Measurements from ENCODE around the gene ZNF438. TPM values are rescaled to one million over a fixed set of nuclear protein-coding genes. Genes with fewer than 3 reads are reported as not detected.

ZNF438 gene
- total and polyA plus RNA-seq, 2 of the 8 experiments (the other 6 are each of a cell fraction or from before 2014, with no cell fraction given) = 0.95 to 1.7 TPM

DNA sequence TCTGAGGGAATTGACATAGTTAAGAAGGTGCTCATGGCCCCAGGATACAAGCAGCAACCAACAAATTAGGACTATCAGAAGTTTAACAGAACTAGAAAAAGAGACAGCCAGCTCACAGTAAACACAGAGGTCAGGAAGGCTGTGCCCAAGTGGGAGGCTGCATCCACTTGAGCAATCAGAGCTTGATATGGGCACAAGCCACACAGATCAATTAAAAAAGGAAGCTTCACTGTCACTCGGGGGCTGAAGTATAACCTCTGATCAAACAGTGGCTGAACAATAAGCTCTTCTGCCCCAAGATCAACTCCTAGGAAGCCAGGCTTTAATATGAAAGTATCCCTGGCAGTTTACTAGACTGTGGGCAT is 40.0 kb downstream of the ZNF438 start (continued):
- TF ChIP-seq, protein P1, sequence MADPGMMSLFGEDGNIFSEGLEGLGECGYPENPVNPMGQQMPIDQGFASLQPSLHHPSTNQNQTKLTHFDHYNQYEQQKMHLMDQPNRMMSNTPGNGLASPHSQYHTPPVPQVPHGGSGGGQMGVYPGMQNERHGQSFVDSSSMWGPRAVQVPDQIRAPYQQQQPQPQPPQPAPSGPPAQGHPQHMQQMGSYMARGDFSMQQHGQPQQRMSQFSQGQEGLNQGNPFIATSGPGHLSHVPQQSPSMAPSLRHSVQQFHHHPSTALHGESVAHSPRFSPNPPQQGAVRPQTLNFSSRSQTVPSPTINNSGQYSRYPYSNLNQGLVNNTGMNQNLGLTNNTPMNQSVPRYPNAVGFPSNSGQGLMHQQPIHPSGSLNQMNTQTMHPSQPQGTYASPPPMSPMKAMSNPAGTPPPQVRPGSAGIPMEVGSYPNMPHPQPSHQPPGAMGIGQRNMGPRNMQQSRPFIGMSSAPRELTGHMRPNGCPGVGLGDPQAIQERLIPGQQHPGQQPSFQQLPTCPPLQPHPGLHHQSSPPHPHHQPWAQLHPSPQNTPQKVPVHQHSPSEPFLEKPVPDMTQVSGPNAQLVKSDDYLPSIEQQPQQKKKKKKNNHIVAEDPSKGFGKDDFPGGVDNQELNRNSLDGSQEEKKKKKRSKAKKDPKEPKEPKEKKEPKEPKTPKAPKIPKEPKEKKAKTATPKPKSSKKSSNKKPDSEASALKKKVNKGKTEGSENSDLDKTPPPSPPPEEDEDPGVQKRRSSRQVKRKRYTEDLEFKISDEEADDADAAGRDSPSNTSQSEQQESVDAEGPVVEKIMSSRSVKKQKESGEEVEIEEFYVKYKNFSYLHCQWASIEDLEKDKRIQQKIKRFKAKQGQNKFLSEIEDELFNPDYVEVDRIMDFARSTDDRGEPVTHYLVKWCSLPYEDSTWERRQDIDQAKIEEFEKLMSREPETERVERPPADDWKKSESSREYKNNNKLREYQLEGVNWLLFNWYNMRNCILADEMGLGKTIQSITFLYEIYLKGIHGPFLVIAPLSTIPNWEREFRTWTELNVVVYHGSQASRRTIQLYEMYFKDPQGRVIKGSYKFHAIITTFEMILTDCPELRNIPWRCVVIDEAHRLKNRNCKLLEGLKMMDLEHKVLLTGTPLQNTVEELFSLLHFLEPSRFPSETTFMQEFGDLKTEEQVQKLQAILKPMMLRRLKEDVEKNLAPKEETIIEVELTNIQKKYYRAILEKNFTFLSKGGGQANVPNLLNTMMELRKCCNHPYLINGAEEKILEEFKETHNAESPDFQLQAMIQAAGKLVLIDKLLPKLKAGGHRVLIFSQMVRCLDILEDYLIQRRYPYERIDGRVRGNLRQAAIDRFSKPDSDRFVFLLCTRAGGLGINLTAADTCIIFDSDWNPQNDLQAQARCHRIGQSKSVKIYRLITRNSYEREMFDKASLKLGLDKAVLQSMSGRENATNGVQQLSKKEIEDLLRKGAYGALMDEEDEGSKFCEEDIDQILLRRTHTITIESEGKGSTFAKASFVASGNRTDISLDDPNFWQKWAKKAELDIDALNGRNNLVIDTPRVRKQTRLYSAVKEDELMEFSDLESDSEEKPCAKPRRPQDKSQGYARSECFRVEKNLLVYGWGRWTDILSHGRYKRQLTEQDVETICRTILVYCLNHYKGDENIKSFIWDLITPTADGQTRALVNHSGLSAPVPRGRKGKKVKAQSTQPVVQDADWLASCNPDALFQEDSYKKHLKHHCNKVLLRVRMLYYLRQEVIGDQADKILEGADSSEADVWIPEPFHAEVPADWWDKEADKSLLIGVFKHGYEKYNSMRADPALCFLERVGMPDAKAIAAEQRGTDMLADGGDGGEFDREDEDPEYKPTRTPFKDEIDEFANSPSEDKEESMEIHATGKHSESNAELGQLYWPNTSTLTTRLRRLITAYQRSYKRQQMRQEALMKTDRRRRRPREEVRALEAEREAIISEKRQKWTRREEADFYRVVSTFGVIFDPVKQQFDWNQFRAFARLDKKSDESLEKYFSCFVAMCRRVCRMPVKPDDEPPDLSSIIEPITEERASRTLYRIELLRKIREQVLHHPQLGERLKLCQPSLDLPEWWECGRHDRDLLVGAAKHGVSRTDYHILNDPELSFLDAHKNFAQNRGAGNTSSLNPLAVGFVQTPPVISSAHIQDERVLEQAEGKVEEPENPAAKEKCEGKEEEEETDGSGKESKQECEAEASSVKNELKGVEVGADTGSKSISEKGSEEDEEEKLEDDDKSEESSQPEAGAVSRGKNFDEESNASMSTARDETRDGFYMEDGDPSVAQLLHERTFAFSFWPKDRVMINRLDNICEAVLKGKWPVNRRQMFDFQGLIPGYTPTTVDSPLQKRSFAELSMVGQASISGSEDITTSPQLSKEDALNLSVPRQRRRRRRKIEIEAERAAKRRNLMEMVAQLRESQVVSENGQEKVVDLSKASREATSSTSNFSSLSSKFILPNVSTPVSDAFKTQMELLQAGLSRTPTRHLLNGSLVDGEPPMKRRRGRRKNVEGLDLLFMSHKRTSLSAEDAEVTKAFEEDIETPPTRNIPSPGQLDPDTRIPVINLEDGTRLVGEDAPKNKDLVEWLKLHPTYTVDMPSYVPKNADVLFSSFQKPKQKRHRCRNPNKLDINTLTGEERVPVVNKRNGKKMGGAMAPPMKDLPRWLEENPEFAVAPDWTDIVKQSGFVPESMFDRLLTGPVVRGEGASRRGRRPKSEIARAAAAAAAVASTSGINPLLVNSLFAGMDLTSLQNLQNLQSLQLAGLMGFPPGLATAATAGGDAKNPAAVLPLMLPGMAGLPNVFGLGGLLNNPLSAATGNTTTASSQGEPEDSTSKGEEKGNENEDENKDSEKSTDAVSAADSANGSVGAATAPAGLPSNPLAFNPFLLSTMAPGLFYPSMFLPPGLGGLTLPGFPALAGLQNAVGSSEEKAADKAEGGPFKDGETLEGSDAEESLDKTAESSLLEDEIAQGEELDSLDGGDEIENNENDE (IDR thresholded peaks at IDR 0.05; ENCODE audit: insufficient replicate concordance, low read length) = no peak
- no peak for TF ChIP-seq JUN (IDR thresholded peaks at IDR 0.05; ENCODE audit: low read depth, low read length)
- no peak for TF ChIP-seq TCF12 (IDR thresholded peaks at IDR 0.05; ENCODE audit: low read depth, low read length)
- TF ChIP-seq TAF1 (IDR thresholded peaks at IDR 0.05; ENCODE audit: low read depth, low read length) = no peak
- TF ChIP-seq RAD21 (IDR thresholded peaks at IDR 0.05 in 1 of 2, conservative IDR thresholded peaks at IDR 0.05 in 1 of 2; ENCODE audit: low read depth in 2 of 2, low read length in 2 of 2) = no peak
- no peak for TF ChIP-seq SIX5 (IDR thresholded peaks at IDR 0.05; ENCODE audit: low read depth, low read length)
- no peak for TF ChIP-seq GABPA (IDR thresholded peaks at IDR 0.05; ENCODE audit: borderline replicate concordance, insufficient read depth, low read length)
- no peak for TF ChIP-seq MAFK (IDR thresholded peaks at IDR 0.05; ENCODE audit: low read depth, low read length)
- TF ChIP-seq, protein P2, sequence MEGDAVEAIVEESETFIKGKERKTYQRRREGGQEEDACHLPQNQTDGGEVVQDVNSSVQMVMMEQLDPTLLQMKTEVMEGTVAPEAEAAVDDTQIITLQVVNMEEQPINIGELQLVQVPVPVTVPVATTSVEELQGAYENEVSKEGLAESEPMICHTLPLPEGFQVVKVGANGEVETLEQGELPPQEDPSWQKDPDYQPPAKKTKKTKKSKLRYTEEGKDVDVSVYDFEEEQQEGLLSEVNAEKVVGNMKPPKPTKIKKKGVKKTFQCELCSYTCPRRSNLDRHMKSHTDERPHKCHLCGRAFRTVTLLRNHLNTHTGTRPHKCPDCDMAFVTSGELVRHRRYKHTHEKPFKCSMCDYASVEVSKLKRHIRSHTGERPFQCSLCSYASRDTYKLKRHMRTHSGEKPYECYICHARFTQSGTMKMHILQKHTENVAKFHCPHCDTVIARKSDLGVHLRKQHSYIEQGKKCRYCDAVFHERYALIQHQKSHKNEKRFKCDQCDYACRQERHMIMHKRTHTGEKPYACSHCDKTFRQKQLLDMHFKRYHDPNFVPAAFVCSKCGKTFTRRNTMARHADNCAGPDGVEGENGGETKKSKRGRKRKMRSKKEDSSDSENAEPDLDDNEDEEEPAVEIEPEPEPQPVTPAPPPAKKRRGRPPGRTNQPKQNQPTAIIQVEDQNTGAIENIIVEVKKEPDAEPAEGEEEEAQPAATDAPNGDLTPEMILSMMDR (IDR thresholded peaks at IDR 0.05; ENCODE audit: control extremely low read depth in 1 of 3, insufficient read depth in 1 of 3, low read depth in 1 of 3, low read length in 3 of 3) = no peak
- no peak for TF ChIP-seq JUND (IDR thresholded peaks at IDR 0.05; ENCODE audit: low read length)
